ENCODE results near the gene DNMT1.

The DNMT1 gene

GRCh38 chr19:10091370-10091687 lies 103.4 kb downstream of the DNMT1 start:
- no peaks in the 10 kb centered on the region for H3K36me3 ChIP-seq (ENCODE audit: control insufficient read depth, insufficient read depth, low read length)
- H3K4me1 ChIP-seq (ENCODE audit: control insufficient read depth, insufficient read depth, low read length), result peaks cover 2% of the 10 kb centered on the region
- WGBS, 2 experiments, result 94% methylated on average over 17 of the region's 17 CpGs
- no peak overlapping the region for H3K27ac ChIP-seq (ENCODE audit: insufficient read depth, low read depth, low read length, poor library complexity, severe bottlenecking)
- H3K27me3 ChIP-seq (ENCODE audit: control insufficient read depth, insufficient read depth, low read length, poor library complexity, severe bottlenecking), result peaks cover 31% of the 10 kb centered on the region
- H3K9me3 ChIP-seq (ENCODE audit: control insufficient read depth, low read length), result no peaks in the 10 kb centered on the region
- no peak overlapping the region for H3K4me3 ChIP-seq (ENCODE audit: insufficient read depth, low read depth, low read length)

GRCh38 chr19:10089801-10090375 lies 104.9 kb downstream of the DNMT1 start:
- H3K4me1 ChIP-seq (ENCODE audit: control insufficient read depth, insufficient read depth, low read length), result peaks cover 4% of the 10 kb centered on the region
- H3K27ac ChIP-seq (ENCODE audit: insufficient read depth, low read depth, low read length, poor library complexity, severe bottlenecking), result no peak overlapping the region
- H3K36me3 ChIP-seq (ENCODE audit: control insufficient read depth, insufficient read depth, low read length), result no peaks in the 10 kb centered on the region
- no peaks in the 10 kb centered on the region for H3K9me3 ChIP-seq (ENCODE audit: control insufficient read depth, low read length)
- 88 to 90% methylated on average over 14 to 15 of the region's 15 CpGs for WGBS, 2 experiments
- peaks cover 32% of the 10 kb centered on the region for H3K27me3 ChIP-seq (ENCODE audit: control insufficient read depth, insufficient read depth, low read length, poor library complexity, severe bottlenecking)
- H3K4me3 ChIP-seq (ENCODE audit: insufficient read depth, low read depth, low read length), result no peak overlapping the region

GRCh38 chr19:10088949-10089554 lies 105.7 kb downstream of the DNMT1 start:
- WGBS, 2 experiments, result 90 to 92% methylated on average over 6 of the region's 6 CpGs

GRCh38 chr19:10087296-10088061 lies 107.3 kb downstream of the DNMT1 start:
- Histone ChIP-seq H3K4me1 (ENCODE audit: control insufficient read depth, insufficient read depth, low read length) (peaks cover 4% of the 10 kb centered on the region), H3K9me3 (ENCODE audit: control insufficient read depth, low read length) (no peaks in the 10 kb centered on the region), H3K36me3 (ENCODE audit: control insufficient read depth, insufficient read depth, low read length) (no peaks in the 10 kb centered on the region), H3K27me3 (ENCODE audit: control insufficient read depth, insufficient read depth, low read length, poor library complexity, severe bottlenecking) (peaks cover 42% of the 10 kb centered on the region), H3K27ac (ENCODE audit: insufficient read depth, low read depth, low read length, poor library complexity, severe bottlenecking) (no peak overlapping the region), H3K4me3 (ENCODE audit: insufficient read depth, low read depth, low read length) (no peak overlapping the region)
- 75 to 77% methylated on average over 17 to 18 of the region's 18 CpGs for WGBS, 2 experiments

More at GRCh38 chr19:10088949-10089554, 105.7 kb downstream of the DNMT1 start:
- Histone ChIP-seq H3K4me1 (ENCODE audit: control insufficient read depth, insufficient read depth, low read length) (peaks cover 4% of the 10 kb centered on the region), H3K27ac (ENCODE audit: insufficient read depth, low read depth, low read length, poor library complexity, severe bottlenecking) (no peak overlapping the region), H3K36me3 (ENCODE audit: control insufficient read depth, insufficient read depth, low read length) (no peaks in the 10 kb centered on the region), H3K4me3 (ENCODE audit: insufficient read depth, low read depth, low read length) (no peak overlapping the region), H3K27me3 (ENCODE audit: control insufficient read depth, insufficient read depth, low read length, poor library complexity, severe bottlenecking) (peaks cover 32% of the 10 kb centered on the region), H3K9me3 (ENCODE audit: control insufficient read depth, low read length) (no peaks in the 10 kb centered on the region)

GRCh38 chr19:10086591-10087192 lies 108.1 kb downstream of the DNMT1 start:
- no peaks in the 10 kb centered on the region for H3K36me3 ChIP-seq (ENCODE audit: control insufficient read depth, insufficient read depth, low read length)
- peaks cover 4% of the 10 kb centered on the region for H3K4me1 ChIP-seq (ENCODE audit: control insufficient read depth, insufficient read depth, low read length)
- H3K27me3 ChIP-seq (ENCODE audit: control insufficient read depth, insufficient read depth, low read length, poor library complexity, severe bottlenecking), result peaks cover 42% of the 10 kb centered on the region
- 4% methylated on average over 43 of the region's 43 CpGs for WGBS, 2 experiments
- H3K27ac ChIP-seq (ENCODE audit: insufficient read depth, low read depth, low read length, poor library complexity, severe bottlenecking), result no peak overlapping the region
- H3K9me3 ChIP-seq (ENCODE audit: control insufficient read depth, low read length), result no peaks in the 10 kb centered on the region
- H3K4me3 ChIP-seq (ENCODE audit: insufficient read depth, low read depth, low read length), result peak overlapping the region; percentile 59

GRCh38 chr19:10085641-10086590 lies 108.8 kb downstream of the DNMT1 start, which contains the start of gene SHFL:
Gene SHFL (plus strand): TSS chr19:10086317. CDS start chr19:10086428, 111 bp downstream.
- WGBS, 2 experiments, result 4 to 5% methylated on average over 81 of the region's 81 CpGs

GRCh38 chr19:10084803-10085202 lies 110.0 kb downstream of the DNMT1 start:
- peaks cover 42% of the 10 kb centered on the region for H3K27me3 ChIP-seq (ENCODE audit: control insufficient read depth, insufficient read depth, low read length, poor library complexity, severe bottlenecking)
- H3K9me3 ChIP-seq (ENCODE audit: control insufficient read depth, low read length), result no peaks in the 10 kb centered on the region
- H3K27ac ChIP-seq (ENCODE audit: insufficient read depth, low read depth, low read length, poor library complexity, severe bottlenecking), result no peak overlapping the region
- no peaks in the 10 kb centered on the region for H3K36me3 ChIP-seq (ENCODE audit: control insufficient read depth, insufficient read depth, low read length)
- peaks cover 4% of the 10 kb centered on the region for H3K4me1 ChIP-seq (ENCODE audit: control insufficient read depth, insufficient read depth, low read length)
- no peak overlapping the region for H3K4me3 ChIP-seq (ENCODE audit: insufficient read depth, low read depth, low read length)
- WGBS, 2 experiments, result 86 to 90% methylated on average over 3 of the region's 3 CpGs

More at GRCh38 chr19:10085641-10086590, 108.8 kb downstream of the DNMT1 start, which contains the start of gene SHFL:
- Histone ChIP-seq H3K27ac (ENCODE audit: insufficient read depth, low read depth, low read length, poor library complexity, severe bottlenecking) (no peak within 1 kb of the TSS), H3K4me1 (ENCODE audit: control insufficient read depth, insufficient read depth, low read length) (peaks cover 4% of the 10 kb centered on the region), H3K27me3 (ENCODE audit: control insufficient read depth, insufficient read depth, low read length, poor library complexity, severe bottlenecking) (peaks cover 42% of the 10 kb centered on the region), H3K36me3 (ENCODE audit: control insufficient read depth, insufficient read depth, low read length) (no peaks in the 10 kb centered on the region), H3K9me3 (ENCODE audit: control insufficient read depth, low read length) (no peaks in the 10 kb centered on the region), H3K4me3 (ENCODE audit: insufficient read depth, low read depth, low read length) (peak within 1 kb of the TSS; percentile 59)

GRCh38 chr19:10083911-10084310 lies 110.8 kb downstream of the DNMT1 start:
- H3K27ac ChIP-seq (ENCODE audit: insufficient read depth, low read depth, low read length, poor library complexity, severe bottlenecking), result no peak overlapping the region
- WGBS, 2 experiments, result 78 to 81% methylated on average over 9 of the region's 9 CpGs
- no peak overlapping the region for H3K4me3 ChIP-seq (ENCODE audit: insufficient read depth, low read depth, low read length)
- peaks cover 44% of the 10 kb centered on the region for H3K27me3 ChIP-seq (ENCODE audit: control insufficient read depth, insufficient read depth, low read length, poor library complexity, severe bottlenecking)
- no peaks in the 10 kb centered on the region for H3K36me3 ChIP-seq (ENCODE audit: control insufficient read depth, insufficient read depth, low read length)
- peaks cover 4% of the 10 kb centered on the region for H3K4me1 ChIP-seq (ENCODE audit: control insufficient read depth, insufficient read depth, low read length)
- H3K9me3 ChIP-seq (ENCODE audit: control insufficient read depth, low read length), result no peaks in the 10 kb centered on the region
